ENCODE data around the gene LRRC75A. TPM values are rescaled to one million over a fixed set of nuclear protein-coding genes. Genes with fewer than 3 reads are reported as not detected.

LRRC75A gene
- total RNA-seq, 2 donors from 2014 or later = 0.41 to 1.4 TPM

- Mint-ChIP-seq H3K27ac (no peak overlapping the region), H3K9me3 (no peaks in the 10 kb centered on the region), H3K36me3 (no peaks in the 10 kb centered on the region)
- DNase-seq (ENCODE audit: low spot score in 2 of 2) (no peak), ATAC-seq (no peak)
These were observed 11.0 kb downstream of the LRRC75A start for GRCh38 chr17:16480995-16481394.

- Mint-ChIP-seq H3K27ac (no peak overlapping the region), H3K9me3 (no peaks in the 10 kb centered on the region), H3K36me3 (no peaks in the 10 kb centered on the region)
- ATAC-seq (no peak), DNase-seq (ENCODE audit: low spot score in 2 of 2) (no peak)
These were observed 12.7 kb downstream of the LRRC75A start for GRCh38 chr17:16479264-16479663.

- no peak overlapping the region for H3K27ac Mint-ChIP-seq
- no peaks in the 10 kb centered on the region for H3K9me3 Mint-ChIP-seq
- no peaks in the 10 kb centered on the region for H3K36me3 Mint-ChIP-seq
- ATAC-seq (no peak), DNase-seq (ENCODE audit: low spot score in 2 of 2) (no peak)
These were observed 13.3 kb downstream of the LRRC75A start for GRCh38 chr17:16478649-16479048.

DNA sequence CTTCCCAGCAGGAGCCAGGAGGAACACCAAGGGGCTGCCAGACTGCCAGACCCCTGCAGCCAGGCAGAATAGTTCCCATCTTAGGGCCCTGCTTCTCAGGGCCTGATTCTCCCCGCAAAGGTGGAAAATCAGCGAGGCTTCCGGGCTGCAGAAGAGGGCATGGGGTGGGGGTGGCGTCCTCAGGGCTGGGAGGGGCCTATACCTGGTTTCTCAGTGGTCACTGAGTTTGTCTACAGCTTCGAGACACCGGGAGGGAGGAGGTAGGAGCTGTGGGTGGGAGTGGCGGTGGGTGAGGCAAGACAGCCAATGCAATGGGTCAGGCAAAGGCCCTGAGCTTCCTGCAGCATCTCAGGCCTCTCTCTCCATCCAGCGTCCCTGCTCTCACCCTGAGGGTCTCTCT, 14.3 kb downstream of the LRRC75A start:
- no peaks in the 10 kb centered on the region for H3K36me3 Mint-ChIP-seq
- ATAC-seq (no peak), DNase-seq (ENCODE audit: low spot score in 2 of 2) (no peak)
- no peak overlapping the region for H3K27ac Mint-ChIP-seq
- no peaks in the 10 kb centered on the region for H3K9me3 Mint-ChIP-seq

GRCh38 chr17:16477255-16477654, 14.7 kb downstream of the LRRC75A start:
- no peaks in the 10 kb centered on the region for H3K36me3 Mint-ChIP-seq
- ATAC-seq = no peak

DNA sequence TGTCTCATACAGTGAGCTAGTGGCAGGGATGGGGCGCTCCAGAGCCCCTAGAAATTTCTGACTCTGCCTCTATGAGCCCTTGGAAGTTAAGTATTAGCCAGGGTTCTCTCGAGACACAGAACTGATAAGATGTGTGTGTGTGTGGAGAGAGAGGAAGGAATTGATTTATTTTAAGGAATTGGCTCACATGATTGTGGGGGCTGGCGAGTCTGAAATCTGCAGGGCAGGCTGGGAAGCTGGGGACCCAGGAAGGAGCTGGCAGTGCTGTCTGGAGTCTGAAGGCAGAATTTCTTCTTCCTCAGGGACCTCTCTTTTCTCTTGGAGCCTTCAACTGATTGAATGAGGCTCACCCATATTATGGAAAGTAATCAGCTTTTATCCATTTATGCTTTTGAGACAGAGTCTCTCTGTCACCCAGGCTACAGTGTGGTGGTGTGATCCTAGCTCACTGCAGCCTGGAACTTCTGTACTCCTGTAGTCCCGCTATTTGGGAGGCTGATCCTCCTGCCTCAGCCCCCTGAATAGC, 16.8 kb downstream of the LRRC75A start:
- no peak for ATAC-seq
- Mint-ChIP-seq H3K9me3 (no peaks in the 10 kb centered on the region), H3K27ac (no peak overlapping the region), H3K36me3 (no peaks in the 10 kb centered on the region)
- no peak for DNase-seq (ENCODE audit: low spot score in 2 of 2)

More at GRCh38 chr17:16477255-16477654, 14.7 kb downstream of the LRRC75A start:
- H3K27ac Mint-ChIP-seq = no peak overlapping the region
- no peaks in the 10 kb centered on the region for H3K9me3 Mint-ChIP-seq
- DNase-seq (ENCODE audit: low spot score in 2 of 2) = no peak

DNA sequence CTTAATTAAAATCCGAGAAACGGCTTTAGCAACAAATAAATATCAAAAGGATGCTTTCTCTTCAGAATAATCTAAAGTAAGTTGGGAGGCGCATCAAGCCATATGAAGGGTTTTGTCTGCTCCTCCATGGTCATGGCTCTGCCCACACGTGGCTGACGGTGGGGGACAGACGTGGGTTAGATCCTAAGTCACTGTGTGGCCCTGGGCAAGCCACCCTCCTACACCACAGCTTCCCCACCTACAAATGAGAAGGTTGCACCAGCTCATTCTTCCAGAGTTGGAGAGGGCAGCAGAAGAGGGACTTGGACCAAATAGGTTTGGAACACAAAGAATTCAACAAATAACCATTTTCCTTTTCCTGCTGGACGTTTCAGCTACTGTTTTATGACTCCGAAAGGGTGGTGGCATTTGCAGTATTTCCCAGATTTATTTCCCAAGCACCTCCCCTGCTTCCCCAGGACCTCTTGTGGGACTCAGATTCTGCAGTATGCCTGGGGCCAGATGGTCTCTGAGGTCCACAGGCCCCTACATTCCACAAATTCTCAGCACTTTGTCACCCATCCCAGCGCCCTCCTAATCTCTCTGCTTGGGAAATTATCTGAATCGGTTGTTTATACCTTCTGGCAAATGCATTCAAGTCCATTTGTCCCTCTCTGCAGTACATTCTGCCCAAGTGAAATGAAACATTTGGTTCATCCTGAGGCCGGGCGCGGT, 17.8 kb downstream of the LRRC75A start:
- Mint-ChIP-seq H3K36me3 (no peaks in the 10 kb centered on the region), H3K27ac (peak overlapping the region in 1 of 2 donors; percentile 58), H3K9me3 (no peaks in the 10 kb centered on the region)
- no peak for ATAC-seq
- DNase-seq (ENCODE audit: low spot score in 2 of 2) = no peak

- Mint-ChIP-seq H3K9me3 (no peaks in the 10 kb centered on the region), H3K27ac (no peak overlapping the region), H3K36me3 (no peaks in the 10 kb centered on the region)
- DNase-seq (ENCODE audit: low spot score in 2 of 2) (no peak), ATAC-seq (no peak)
These were observed 18.7 kb downstream of the LRRC75A start for GRCh38 chr17:16473044-16474011.

- H3K27ac Mint-ChIP-seq = no peak overlapping the region
- H3K9me3 Mint-ChIP-seq = no peaks in the 10 kb centered on the region
- DNase-seq (ENCODE audit: low spot score in 2 of 2) (no peak), ATAC-seq (no peak)
- H3K36me3 Mint-ChIP-seq = no peaks in the 10 kb centered on the region
These were observed 19.5 kb downstream of the LRRC75A start for GRCh38 chr17:16472539-16472938.

GRCh38 chr17:16471295-16471694, 20.7 kb downstream of the LRRC75A start:
- no peaks in the 10 kb centered on the region for H3K36me3 Mint-ChIP-seq
- H3K9me3 Mint-ChIP-seq = no peaks in the 10 kb centered on the region
- peak overlapping the region; percentile 19 to 65 for H3K27ac Mint-ChIP-seq
- DNase-seq (ENCODE audit: low spot score in 2 of 2) (no peak), ATAC-seq (no peak)

DNA sequence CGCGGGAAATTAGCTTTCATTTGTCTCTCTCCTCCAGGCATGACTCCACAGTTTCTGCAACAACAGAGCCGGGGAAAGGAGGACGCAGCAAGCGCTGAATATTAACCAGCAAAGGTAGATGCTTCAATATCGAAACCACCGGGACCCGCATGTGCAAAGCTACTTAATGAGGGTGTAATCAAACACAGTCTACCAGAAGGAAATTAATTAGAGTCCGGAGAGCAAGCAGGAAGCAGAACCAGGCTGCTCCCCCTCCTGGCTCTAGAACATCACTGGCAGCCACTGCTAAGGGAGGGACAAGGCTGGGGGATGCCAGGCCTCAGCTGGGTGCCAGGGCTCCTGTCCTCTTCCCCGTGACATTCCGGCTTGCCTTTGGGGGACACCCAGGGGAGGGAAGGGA, 21.7 kb downstream of the LRRC75A start:
- Mint-ChIP-seq H3K36me3 (no peaks in the 10 kb centered on the region), H3K9me3 (no peaks in the 10 kb centered on the region), H3K27ac (peak overlapping the region in 1 of 2 donors; percentile 67)
- ATAC-seq (no peak), DNase-seq (ENCODE audit: low spot score in 2 of 2) (no peak)

DNA sequence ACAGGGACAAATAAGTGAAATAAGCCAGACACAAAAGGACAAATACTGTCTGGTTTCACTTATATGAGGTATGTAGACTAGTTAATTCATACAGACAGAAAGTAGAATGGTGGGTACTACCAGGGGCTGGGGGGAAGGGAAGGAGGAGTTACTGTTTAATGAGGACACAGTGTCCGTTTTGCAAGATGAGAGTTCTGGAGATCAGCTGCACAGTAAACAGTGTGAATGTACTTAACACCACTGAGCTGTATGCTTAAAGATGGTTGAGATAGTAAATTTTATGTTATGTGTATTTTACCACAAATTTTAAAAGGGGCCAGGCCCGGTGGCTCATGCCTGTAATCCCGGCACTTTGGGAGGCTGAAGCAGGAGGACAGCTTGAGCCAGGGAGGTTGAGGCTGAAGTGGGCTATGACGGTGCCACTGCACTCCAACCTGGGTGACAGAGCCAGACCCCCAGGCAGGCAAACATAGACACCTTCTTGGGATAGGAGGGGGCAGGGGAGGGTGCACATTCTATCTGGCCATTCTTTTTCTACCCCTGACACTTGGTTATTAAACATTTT, 23.5 kb downstream of the LRRC75A start:
- H3K27ac Mint-ChIP-seq = no peak overlapping the region
- DNase-seq (ENCODE audit: low spot score in 2 of 2) = no peak

GRCh38 chr17:16467886-16468285, 24.1 kb downstream of the LRRC75A start:
- H3K36me3 Mint-ChIP-seq = no peaks in the 10 kb centered on the region
- no peaks in the 10 kb centered on the region for H3K9me3 Mint-ChIP-seq

More for the DNA sequence above, 23.5 kb downstream of the LRRC75A start:
- ATAC-seq = no peak
- Mint-ChIP-seq H3K9me3 (no peaks in the 10 kb centered on the region), H3K36me3 (no peaks in the 10 kb centered on the region)

GRCh38 chr17:16467044-16467443, 24.9 kb downstream of the LRRC75A start:
- Mint-ChIP-seq H3K9me3 (no peaks in the 10 kb centered on the region), H3K36me3 (no peaks in the 10 kb centered on the region), H3K27ac (no peak overlapping the region)
- DNase-seq (ENCODE audit: low spot score in 2 of 2) = no peak
- ATAC-seq = no peak

More at GRCh38 chr17:16467886-16468285, 24.1 kb downstream of the LRRC75A start:
- ATAC-seq = no peak
- H3K27ac Mint-ChIP-seq = peak overlapping the region in 1 of 2 donors; percentile 22
- no peak for DNase-seq (ENCODE audit: low spot score in 2 of 2)

DNA sequence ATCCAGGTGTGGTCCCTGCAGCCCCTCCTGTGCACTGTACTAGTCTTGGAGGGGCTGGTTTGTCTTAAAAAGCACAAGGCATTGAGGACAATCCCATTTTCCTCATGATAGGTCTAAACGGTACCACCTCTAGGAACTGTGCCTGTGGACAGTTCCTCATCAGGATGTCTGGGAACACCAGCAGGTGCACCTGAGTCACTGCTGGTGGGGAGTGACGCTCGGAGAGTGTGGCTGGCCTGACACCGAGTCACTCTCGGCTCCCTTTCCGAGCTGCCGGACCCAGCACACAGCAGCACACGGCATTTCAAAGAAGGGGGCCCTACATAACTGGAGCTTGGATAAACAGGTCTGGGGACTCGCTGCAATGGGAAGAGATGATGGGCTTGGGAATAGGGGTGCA, 25.6 kb downstream of the LRRC75A start:
- no peaks in the 10 kb centered on the region for H3K9me3 Mint-ChIP-seq
- no peaks in the 10 kb centered on the region for H3K36me3 Mint-ChIP-seq
- ATAC-seq = no peak
- no peak for DNase-seq (ENCODE audit: low spot score in 2 of 2)
- H3K27ac Mint-ChIP-seq = no peak overlapping the region

- no peak overlapping the region for H3K27ac Mint-ChIP-seq
- ATAC-seq (peak in 1 of 2 donors; percentile 25), DNase-seq (ENCODE audit: low spot score in 2 of 2) (no peak)
- no peaks in the 10 kb centered on the region for H3K9me3 Mint-ChIP-seq
- no peaks in the 10 kb centered on the region for H3K36me3 Mint-ChIP-seq
These were observed 26.1 kb downstream of the LRRC75A start for GRCh38 chr17:16465861-16466338.

DNA sequence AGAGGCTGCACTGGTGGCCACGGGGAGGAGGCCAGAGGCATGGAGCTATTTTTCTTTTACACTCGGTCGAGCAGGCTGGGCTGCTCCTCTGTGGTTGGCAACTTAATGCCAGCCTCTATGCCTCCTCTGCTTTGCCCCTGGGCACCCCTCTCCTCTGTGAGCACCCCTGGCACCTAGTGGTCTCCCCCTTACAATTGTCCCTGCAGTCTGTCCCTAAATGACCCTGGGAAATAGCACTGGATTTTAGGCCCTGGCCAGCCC, 27.0 kb downstream of the LRRC75A start:
- no peaks in the 10 kb centered on the region for H3K9me3 Mint-ChIP-seq
- no peak for DNase-seq (ENCODE audit: low spot score in 2 of 2)
- H3K27ac Mint-ChIP-seq = peak overlapping the region; percentile 27 to 88
- H3K36me3 Mint-ChIP-seq = no peaks in the 10 kb centered on the region
- ATAC-seq = no peak
